CD4-positive, alpha-beta T cell treated with Interleukin-6 for 4 hours (primary cell): Measurements from ENCODE around the gene GHRH.

Experiments
- DNase-seq: peaks from one replicate; pipeline ENCODE4 v3.0.0-alpha.2; 2020; ENCODE audit warnings: mixed read lengths

The GHRH gene

GRCh38 chr20:37259865-37260264 lies 1.7 kb downstream of the GHRH start:
- DNase-seq = no peak

DNA sequence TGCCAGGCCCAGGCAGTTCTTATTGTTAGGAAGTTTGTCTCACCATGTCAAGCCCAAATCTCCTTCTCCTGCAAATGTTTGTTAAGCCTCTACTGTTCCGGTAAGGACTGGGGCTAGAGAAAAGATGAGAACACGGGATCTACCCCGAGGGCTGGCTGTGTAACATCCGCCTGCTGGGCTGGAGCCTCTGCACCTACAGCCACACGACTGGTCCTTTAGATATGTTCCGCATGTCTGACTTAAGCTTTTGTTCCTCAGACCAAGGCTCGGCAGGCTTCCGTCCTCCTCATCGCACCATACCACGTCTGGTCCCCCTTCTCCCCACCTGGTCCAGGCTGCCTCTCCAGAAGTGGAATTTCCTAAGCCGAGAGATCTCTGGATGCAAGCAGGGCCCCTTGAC lies 2.6 kb downstream of the GHRH start:
- DNase-seq = no peak

- no peak for DNase-seq
These were observed 3.6 kb downstream of the GHRH start for GRCh38 chr20:37257988-37258387.

- DNase-seq = no peak
These were observed 4.1 kb downstream of the GHRH start for GRCh38 chr20:37257530-37257929.

GRCh38 chr20:37256286-37256685 lies 5.3 kb downstream of the GHRH start:
- no peak for DNase-seq

DNA sequence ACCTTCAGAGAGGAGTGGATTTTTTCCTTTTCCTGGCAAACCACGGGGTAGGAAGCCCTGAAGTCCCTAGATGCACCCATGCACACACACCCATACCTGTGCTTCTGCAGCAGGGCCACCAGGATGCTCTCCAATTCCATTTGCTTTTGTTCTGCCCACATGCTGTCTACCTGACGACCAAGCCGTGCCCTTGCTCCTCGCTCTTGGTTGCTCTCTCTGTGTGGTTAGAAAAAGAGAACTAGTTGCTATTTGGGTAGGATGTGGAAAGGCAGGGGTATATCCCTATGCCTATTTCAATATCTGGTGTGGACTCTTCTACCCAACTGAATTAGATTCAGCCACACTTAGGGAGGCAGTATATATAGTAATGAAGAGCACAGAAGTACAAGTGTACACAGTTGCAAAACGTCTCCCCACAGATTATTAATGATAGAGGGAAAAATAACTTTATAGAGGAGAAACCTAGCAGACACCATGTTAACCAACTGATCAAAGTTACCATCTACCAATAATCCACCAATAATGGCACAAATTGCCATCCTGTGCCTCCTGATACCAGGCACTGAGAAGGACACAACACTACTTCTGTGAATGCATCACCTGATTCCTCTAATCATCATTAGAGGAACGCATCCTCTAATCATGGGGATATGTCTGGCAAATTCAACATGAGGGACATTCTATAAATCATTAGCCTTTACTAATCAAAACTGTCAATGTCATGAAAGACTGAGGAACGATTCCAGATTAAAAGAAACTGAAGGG lies 7.3 kb downstream of the GHRH start:
- DNase-seq = no peak

DNA sequence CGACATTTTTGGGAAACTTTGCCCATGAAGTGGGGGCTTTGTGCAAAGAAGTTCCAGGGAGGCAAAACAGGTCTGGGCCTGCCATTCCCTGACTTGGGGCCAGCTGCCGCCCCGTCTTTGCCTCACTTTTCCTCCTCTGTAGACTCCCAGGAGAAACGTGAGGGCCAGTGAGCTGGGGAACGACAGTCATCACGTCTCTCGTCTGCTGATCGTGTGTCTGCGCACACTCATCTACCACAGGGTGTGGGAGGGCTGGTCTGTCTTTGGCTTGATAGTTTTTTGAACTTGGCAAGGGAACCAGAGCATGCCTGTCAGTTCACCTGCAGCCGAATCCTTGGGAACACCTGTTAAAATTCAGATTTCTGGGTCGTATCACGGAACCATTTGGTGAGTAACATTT lies 8.5 kb downstream of the GHRH start:
- no peak for DNase-seq

DNA sequence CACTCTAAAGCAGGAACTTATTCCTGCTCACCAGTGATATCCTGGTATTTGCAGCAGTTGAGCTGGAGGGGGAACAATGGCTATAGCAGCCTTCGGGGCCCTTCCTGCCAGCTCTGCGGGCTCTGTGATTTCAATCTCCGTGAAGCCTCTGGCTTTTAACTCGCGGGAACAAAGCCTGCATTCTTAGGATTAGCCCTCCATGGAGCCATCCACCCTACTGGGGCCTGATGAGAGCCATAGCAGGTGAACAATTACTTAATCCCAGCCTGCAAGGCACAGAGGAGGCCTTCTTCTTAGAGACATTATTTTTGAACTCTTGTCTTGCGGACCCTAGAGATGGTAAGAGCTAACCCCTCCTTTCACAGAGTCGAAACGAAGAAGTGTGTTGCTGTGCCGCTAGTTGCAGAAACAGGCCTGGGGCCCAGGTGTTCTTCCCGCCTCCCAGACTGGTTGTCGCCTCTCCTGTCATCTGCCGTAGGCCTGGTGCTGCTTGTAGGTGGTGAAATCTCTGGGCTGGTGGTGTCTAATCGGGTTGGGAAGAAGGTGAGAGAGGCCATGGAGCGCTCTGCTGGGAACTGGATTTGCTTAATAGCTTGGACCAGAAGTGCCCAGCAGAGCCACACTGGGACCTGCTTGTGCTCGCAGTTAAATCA lies 9.7 kb downstream of the GHRH start:
- no peak for DNase-seq

- no peak for DNase-seq
These were observed 12.3 kb downstream of the GHRH start for GRCh38 chr20:37249304-37249703.

GRCh38 chr20:37247547-37247946 lies 14.1 kb downstream of the GHRH start:
- DNase-seq = no peak

- no peak for DNase-seq
These were observed 14.9 kb downstream of the GHRH start for GRCh38 chr20:37246736-37247135.

DNA sequence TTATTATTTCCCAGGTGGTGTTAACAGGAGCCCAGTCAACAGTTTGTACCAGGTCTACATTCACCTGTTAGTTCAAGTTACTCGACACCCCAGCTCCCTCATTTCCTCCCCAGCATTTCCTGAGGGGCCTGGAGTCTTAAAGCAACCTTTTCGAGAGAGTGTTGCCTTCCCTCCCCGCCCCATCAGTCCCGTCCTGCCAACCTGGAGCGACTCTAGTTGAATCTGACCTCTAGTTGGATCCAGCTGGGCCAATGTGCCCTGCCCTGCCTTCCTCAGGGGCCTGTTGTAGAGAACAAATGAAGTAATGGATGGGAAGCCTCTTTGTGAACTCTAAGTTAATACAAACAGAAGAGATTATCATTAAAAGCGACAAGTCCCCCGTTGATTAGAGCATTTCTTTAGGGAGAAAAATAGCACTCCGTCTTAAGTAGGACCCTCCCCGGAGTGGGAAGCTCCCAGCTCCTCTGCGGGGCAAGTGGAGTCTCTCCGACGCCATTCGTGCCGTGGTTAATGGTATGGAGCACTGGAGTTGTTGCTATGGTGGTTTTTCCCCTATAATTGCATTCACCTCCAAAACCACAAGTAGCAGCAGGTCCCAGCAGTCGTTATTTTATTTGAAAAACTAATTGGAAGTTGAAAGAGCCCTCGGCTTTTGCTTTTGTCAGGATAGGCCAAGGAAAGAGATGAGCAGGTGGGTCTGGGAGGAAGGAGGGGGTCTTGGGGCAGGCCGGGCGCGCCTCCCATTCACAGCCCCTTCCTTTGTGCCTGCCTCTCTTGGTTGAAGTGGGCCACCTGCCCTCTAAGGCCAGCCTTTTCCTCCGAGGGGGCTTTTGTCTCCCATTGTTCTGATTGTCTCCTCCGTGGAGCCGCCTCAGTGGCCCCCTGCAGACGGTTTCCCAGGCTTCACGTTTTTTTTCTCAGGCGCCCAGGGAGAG lies 16.1 kb downstream of the GHRH start:
- no peak for DNase-seq

- DNase-seq = no peak
These were observed 17.0 kb downstream of the GHRH start for GRCh38 chr20:37244572-37244957.

- no peak for DNase-seq
These were observed 17.6 kb downstream of the GHRH start for GRCh38 chr20:37243937-37244571.

- no peak for DNase-seq
These were observed 18.3 kb downstream of the GHRH start for GRCh38 chr20:37243076-37243936.

- no peak for DNase-seq
These were observed 19.1 kb downstream of the GHRH start for GRCh38 chr20:37242503-37242902.

GRCh38 chr20:37240337-37241067 lies 21.1 kb downstream of the GHRH start:
- DNase-seq = no peak

DNA sequence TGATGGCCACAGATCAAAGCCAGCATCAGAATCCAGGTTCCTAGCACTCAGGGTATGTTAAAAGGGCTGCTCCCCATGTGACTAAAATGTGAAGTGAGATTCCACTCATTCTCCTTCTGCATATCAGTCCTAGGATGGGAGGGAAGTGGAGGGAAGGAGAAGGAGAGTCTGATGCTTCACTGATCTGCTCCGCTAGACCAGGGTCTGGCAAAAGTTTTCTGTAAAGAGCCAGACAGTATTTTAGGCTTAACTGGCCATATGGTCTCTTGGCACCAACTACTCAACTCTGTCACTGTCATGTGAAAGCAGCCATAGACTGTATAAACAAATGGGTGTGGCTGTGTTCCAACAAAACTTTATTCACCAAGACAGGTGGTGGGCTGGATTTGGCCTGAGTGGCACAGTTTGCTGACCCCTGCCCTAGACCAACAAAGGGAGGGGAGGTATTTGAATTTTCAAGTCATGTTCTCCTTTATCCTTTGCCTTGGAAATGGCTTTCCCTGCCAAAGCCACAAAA lies 22.6 kb downstream of the GHRH start:
- DNase-seq = no peak

- no peak for DNase-seq
These were observed 23.2 kb downstream of the GHRH start for GRCh38 chr20:37238426-37238825.

DNA sequence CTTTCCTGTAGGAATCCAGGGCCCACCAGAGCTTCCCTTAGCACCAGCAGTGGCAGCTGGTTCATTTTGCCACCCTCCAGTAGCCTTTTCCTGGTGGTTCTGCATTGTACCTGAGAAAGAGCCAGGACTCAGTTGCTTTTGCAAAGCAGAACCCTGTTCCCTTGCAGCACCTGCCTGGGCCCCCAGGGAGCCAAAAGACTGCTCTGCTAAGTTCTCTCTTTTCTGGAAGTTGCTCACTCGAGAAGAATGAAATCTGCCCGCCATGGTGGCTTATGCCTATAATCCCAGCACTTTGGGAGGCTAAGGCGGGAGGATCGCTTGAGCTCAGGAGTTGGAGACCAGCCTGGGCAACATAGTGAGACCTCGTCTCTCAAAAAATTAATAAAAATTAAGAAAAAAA lies 24.0 kb downstream of the GHRH start:
- DNase-seq = no peak

GRCh38 chr20:37236462-37236861 lies 25.2 kb downstream of the GHRH start:
- DNase-seq = no peak
